GM18517 (cell line): ENCODE measurements around the gene ATXN1L.
"Not testable (repeated sequence)": the region's sequence is repeated elsewhere in the genome, so short reads cannot be mapped to it uniquely, and the experiment has no call there.

Experiments used
- ATAC-seq: cut with Tn5 transposase; IDR thresholded peaks from one replicate; pipeline ENCODE4 v1.9.1; 2021; ENCODE audit warnings: mild to moderate bottlenecking, moderate library complexity; ENCODE audit not compliant: unreplicated experiment

The ATXN1L gene

DNA sequence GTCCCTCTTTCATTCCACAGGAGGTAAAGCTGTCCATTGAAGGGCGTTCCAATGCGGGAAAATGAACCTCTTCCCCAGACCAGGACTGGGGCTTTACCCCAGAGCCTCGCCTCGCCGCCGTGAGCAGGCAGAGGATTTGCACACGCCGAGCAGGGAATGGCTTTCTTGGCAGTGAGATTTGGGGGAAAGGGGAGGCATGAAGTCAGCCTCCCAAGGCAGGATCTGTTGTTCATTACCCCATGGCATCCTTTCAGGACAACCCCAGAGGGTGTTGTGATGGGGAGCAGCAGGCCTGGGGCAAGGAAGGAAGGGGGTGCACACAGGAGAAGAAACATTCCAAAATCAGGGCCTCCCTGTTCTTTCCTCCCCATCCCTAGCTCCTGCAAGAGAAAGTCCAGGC lies 6.0 kb downstream of the ATXN1L start:
- no peak for ATAC-seq

DNA sequence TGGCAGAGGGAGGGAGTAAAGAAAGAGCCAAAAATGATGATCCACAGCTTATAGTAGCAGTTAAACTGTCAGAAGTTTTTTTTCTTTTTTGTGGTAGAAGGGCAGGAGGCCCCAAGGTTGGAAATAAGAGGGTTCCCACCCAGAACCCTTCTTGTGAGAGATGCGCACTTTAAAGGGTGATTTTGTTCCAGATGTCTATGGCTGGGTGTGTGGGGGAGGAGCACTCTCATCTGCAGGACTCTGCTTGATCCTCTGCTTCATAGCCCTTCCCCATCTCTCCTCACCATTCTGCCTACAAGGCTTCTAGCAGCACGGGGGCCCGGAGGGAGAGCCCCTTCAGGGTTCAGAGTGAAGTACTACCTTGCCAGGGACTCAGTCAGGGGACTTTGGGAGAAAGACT lies 6.4 kb downstream of the ATXN1L start:
- ATAC-seq: no peak

- ATAC-seq: no peak
Measured at GRCh38 chr16:71852561-71852960, 6.8 kb downstream of the ATXN1L start.

DNA sequence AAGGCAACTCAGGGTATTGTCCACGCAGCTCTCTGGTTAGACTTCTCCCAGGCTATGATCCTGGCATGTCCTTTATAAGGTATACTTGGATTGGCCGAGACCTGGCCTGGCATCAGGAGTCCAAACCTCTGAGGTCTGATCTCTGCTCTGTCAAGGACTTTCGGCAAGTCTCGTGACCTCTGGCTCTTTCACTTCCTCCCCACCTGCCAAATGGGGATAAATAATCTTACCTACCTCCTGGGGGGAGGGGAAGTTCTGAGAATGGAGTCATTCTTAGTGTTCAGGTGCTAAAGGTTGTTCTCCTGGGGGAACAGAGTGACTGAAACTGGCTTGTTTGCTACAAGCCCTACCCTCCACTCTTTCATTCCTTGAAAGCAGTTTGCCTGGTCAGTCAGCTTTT lies 7.6 kb downstream of the ATXN1L start:
- ATAC-seq: peak; percentile 70

GRCh38 chr16:71854369-71854948 lies 8.7 kb downstream of the ATXN1L start:
- ATAC-seq: no peak

GRCh38 chr16:71855937-71856662 lies 10.3 kb downstream of the ATXN1L start:
- no peak for ATAC-seq

DNA sequence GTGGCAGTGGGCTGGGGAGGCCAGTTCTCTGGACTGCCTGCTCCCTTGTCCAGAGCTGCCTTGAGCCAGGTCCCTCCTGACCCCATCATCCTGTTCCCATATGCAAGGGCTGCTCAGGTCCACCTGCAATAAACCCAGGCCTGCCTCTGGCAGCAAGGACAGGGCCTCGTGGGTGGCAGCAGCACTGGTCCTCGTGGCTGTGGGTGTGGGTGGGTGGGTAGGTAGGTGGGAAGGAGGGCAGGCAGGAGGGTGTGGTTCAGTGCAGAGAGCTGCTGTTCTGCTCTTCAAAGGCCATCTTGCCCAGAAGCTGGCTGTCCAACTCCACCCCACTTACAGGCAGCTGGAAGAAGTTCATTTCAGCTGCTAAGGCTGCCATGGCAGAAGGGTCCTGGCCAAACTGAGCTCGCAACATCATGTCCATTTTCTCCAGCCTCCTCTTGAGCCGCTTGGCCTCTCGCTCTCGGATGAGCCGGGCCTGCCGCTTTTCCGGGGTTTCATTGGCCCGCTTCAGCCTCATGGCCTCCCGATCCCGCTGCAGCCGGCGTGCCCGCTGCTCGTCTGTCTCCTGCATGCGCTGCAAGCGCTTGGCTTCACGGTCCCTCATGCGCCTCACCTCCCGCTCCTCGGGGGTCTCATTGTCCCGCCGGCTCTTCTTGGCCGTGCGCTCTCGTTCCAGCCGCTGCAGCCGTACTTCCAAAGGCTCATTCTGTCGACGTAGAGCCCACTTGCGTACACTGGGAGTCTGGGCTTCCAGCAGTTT lies 14.2 kb downstream of the ATXN1L start:
- no peak for ATAC-seq

DNA sequence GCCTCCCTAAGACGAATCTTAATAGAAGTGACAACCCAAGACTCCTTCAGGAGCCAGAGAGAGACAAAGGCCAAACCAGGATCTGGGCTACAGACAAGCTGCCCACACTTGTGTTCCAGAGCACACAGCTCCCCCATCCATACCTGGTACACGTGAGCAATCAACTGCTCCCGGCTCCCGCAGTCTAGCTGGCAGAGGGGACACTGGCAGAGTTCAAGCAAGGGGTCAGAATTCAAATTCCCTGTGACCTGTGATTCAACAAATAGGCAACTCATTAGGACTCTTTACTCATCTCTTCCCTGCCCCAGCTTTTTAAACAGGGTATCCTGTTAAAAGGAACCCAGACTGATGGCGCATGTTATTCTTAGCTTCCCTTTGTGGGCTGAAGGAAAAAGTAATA lies 18.2 kb downstream of the ATXN1L start:
- no peak for ATAC-seq

DNA sequence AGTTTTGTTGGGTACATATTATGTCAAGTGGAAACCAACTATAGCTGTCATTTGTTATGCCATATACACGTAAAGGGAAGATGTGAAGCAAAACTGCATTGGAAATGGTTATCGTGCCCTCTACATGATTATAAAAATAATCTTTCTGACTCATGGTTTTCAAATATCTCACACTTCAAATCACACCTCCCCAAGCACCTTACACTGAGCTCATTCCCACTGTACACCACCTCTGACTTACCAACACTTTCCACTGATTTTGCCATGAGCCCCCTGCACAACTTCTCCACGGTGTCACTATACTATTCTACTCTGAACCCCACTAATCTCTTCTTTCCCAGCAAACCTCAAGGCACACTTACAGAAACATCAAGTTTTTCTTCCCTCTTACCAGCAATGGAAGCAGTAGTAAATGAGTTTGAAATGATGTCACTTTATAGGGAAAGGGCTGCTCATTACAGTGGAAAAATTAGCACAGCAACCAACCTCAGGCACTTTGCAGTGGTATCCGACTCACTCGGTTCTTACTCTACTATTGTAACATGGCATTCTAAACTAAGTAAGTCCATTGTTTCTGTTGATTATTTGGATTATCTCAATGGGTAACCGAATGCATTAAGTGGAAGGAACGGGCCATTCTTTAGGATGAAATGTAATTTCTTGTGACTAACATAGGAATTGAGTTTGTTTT lies 19.5 kb downstream of the ATXN1L start:
- no peak for ATAC-seq

DNA sequence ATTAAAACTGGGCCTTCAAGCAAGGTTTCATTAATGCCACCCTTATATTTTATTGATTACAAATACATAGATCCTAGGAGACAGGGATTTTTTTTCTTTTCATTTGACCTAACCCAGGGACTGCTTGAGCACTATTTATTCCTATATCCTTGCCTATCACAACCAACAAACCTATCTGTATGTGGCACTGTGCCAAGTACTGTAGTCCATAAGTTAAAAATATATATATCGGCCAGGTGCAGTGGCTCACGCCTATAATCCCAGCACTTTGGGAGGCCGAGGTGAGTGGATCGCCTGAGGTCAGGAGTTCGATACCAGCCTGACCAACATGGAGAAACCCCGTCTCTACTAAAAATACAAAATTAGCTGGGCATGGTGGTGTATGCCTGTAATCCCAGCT lies 21.4 kb downstream of the ATXN1L start:
- ATAC-seq: not testable (repeated sequence)

- no peak for ATAC-seq
Measured at GRCh38 chr16:71867939-71868338, 22.2 kb downstream of the ATXN1L start.

DNA sequence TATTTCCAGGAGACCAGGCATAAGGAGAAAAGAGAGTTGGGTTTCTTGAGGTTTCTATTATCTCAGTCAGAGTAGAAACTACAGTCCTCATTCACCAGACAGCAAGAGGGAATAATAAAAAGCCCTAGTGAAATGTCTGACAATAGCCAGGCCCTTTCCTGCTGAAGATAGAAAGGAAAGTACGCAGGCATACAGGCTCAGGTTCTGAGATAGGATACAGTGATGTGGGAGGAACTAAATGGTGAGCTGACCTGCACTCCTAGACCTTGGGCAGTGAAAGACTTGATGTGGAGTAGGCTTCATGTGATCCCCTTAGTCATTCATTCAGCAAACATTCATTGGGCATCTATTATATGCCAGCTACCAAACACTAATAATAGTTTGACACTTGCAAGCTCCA lies 23.3 kb downstream of the ATXN1L start:
- ATAC-seq: no peak

- ATAC-seq: no peak
Measured at GRCh38 chr16:71870818-71871217, 25.0 kb downstream of the ATXN1L start.

DNA sequence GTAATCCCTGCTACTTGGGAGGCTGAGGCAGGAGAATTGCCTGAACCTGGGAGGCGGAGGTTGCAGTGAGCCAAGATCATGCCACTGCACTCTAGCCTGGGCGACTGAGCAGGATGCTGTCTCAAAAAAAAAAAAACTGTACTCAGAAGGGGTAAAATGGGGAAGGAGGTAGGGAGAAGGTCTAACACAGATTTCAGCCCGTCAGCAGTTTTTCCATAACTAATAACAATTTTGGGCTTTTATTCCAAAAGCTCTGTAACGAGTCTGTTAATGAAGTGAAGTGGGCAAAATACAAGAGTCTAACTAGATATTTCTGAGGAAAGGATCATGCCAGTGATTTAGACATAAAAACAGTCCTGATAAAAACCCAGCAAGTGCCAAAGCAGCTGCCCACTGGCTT lies 27.4 kb downstream of the ATXN1L start:
- no peak for ATAC-seq

DNA sequence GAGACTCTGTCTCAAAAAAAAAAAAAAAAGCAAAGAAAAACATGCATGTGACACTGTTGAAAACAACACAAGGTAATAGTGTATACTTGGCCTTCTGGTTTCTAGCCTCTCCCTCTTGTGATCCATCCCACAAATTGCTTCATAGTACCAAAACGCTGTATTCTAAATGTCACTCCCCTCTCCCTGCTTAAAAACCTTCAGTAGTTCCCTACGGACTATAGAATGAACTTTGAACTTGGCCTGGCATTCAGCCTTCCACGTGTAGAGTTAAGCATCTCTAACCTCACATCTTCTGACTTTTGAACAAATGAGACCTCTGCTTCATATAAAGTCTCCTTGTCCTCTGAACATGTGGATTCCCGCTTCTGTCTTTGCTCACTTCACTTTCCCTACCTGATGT lies 33.1 kb downstream of the ATXN1L start:
- no peak for ATAC-seq

DNA sequence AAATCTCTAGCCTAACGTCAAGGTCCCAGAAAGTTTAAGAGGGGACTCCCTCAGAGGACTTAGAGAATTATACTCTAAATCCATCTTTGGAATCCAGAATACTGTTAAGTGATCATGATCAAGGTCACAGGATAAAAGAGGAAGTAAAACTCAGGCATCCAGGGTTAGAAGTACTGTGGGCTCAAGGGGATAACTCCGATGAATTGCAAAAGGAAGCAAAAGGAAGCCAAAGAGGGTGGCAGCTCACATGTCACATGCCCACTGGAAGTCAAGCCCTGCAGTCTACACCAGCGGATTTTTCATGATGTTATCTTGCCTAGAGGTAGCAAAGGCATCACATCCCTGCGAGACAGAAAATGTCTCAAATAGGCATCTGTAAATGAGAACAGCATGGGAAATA lies 34.4 kb downstream of the ATXN1L start:
- no peak for ATAC-seq

- ATAC-seq: peak; percentile 59
Measured at GRCh38 chr16:71882505-71883167, 36.9 kb downstream of the ATXN1L start.

GRCh38 chr16:71883168-71883848 lies 37.5 kb downstream of the ATXN1L start:
- peak; percentile 46 for ATAC-seq

DNA sequence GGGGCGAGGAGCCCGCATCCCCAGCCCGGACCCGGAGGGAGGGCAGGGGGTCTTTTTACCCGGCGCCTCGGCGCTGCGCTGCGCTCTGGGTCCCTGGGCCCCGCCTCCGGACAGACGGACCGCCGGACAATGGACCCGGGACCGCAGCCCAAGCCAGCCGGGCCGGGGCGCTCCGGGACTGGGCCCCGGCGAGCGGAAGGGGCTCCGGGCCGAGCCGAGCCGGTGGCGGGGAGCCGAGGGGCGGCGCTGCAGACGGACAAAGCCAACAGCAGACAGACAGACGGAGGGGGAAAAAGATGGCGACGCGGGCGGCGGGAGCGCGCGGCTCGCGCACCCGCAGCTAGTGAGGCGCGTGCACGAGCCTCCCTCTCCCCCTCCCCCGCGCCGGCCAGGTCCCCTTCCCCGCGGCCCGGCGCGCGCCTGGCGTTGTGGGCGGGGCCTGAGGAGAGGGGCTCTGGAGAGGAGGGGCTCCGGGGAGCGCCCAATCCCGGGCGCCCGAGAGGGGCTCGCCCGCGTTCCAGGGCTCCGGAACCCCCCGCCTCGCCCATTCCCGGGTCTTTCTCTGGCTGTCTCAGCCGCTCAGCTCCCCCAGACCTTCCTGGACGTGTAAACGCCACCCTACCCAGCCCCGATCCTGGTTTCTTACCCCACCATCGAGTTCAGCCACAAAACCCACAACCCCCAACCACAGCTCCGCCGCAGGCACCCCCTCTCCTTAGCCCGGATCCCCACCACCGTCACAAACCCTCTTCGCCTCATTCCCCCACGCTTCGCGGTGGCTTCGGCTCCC lies 38.3 kb downstream of the ATXN1L start, which contains the start of gene ZNF821:
ZNF821 (minus strand) TSS at position 334 of the 790 bp plus-strand sequence. CDS start 4,236 bp downstream, outside the sequence.
- ATAC-seq: peak; percentile 25
